Activated CD8-positive, alpha-beta memory T cell treated with anti-CD3 and anti-CD28 coated beads, Interleukin-2, amount 50 U/mL, for 1 hour (primary cell): ENCODE measurements around the gene EIF2S1.
"Not testable (repeated sequence)": the region's sequence is repeated elsewhere in the genome, so short reads cannot be mapped to it uniquely, and the experiment has no call there.

Experiments
- DNase-seq: peaks from one replicate; pipeline ENCODE4 v3.0.0-alpha.2; 2020; ENCODE audit errors: extremely low read depth

EIF2S1 gene

GRCh38 chr14:67411370-67411769 lies 51.2 kb downstream of the EIF2S1 start:
- no peak for DNase-seq

GRCh38 chr14:67411820-67412421 lies 51.8 kb downstream of the EIF2S1 start, which contains the start of gene PLEK2:
Gene PLEK2, minus strand, starts transcription at chr14:67412165. Its CDS starts 106 bp downstream, at chr14:67412059.
- DNase-seq = no peak

GRCh38 chr14:67413806-67414769 lies 54.0 kb downstream of the EIF2S1 start:
- no peak for DNase-seq

- DNase-seq = not testable (repeated sequence)
Observed at GRCh38 chr14:67415610-67416009, 55.5 kb downstream of the EIF2S1 start.

GRCh38 chr14:67416085-67416484 lies 56.0 kb downstream of the EIF2S1 start:
- DNase-seq = no peak

- no peak for DNase-seq
Observed at GRCh38 chr14:67416810-67417209, 56.7 kb downstream of the EIF2S1 start.

- DNase-seq = no peak
Observed at GRCh38 chr14:67417633-67418032, 57.5 kb downstream of the EIF2S1 start.

- no peak for DNase-seq
Observed at GRCh38 chr14:67418401-67419191, 58.5 kb downstream of the EIF2S1 start.

GRCh38 chr14:67420102-67420739 lies 60.1 kb downstream of the EIF2S1 start:
- no peak for DNase-seq

GRCh38 chr14:67421356-67422224 lies 61.5 kb downstream of the EIF2S1 start:
- no peak for DNase-seq

- no peak for DNase-seq
Observed at GRCh38 chr14:67423424-67423823, 63.3 kb downstream of the EIF2S1 start.

- no peak for DNase-seq
Observed at GRCh38 chr14:67424539-67424938, 64.4 kb downstream of the EIF2S1 start.

GRCh38 chr14:67425608-67426007 lies 65.5 kb downstream of the EIF2S1 start:
- DNase-seq = no peak

- no peak for DNase-seq
Observed at GRCh38 chr14:67426161-67426560, 66.0 kb downstream of the EIF2S1 start.

- DNase-seq = peak; percentile 44
Observed at GRCh38 chr14:67426983-67427606, 67.0 kb downstream of the EIF2S1 start.

- no peak for DNase-seq
Observed at GRCh38 chr14:67428501-67429031, 68.4 kb downstream of the EIF2S1 start.

GRCh38 chr14:67429510-67430205 lies 69.5 kb downstream of the EIF2S1 start:
- DNase-seq = no peak

GRCh38 chr14:67432050-67432564 lies 72.0 kb downstream of the EIF2S1 start:
- DNase-seq = no peak

- DNase-seq = no peak
Observed at GRCh38 chr14:67435603-67436002, 75.5 kb downstream of the EIF2S1 start.
